HEK293T (cell line): Measurements from ENCODE around the gene GUCD1.

ENCODE experiments used
- ARNT ChIP-seq: fragments of 450-650 bp; IDR thresholded peaks from 2 replicates; pipeline ENCODE4 v1.6.1; 2017; ENCODE audit warnings: mild to moderate bottlenecking
- CTBP1 ChIP-seq: fragments of 450-650 bp; IDR thresholded peaks from 2 replicates; pipeline ENCODE4 v1.6.1; 2016; ENCODE audit warnings: borderline replicate concordance
- SP1 ChIP-seq: fragments of 450-650 bp; IDR thresholded peaks from 2 replicates; pipeline ENCODE4 v1.6.1; 2017
- ZNF384 ChIP-seq: fragments of 450-650 bp; IDR thresholded peaks from 2 replicates; pipeline ENCODE4 v1.6.1; 2016

DNA sequence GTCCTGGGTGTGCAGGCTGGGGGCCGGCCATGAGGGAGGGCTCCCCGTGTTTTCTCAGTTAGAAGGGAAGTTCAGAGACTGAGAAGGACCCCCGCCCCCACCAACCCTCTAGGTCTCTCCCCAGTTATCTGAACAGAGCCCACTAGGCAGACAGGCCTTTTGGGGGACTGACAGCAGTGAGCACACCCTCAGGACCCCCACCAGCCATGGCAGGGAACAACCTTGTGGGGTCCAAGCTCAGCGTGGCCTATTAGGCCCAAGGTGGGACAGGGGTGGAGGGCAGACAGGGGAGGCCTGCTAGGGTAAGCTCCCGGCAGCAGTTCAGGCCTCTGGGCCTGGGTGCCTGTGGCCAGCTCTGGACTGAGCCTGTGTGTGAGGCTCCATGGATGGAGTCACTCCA lies 32.3 kb upstream of the GUCD1 start:
- no peak for TF ChIP-seq ARNT
- TF ChIP-seq SP1 = no peak
- no peak for TF ChIP-seq ZNF384
- TF ChIP-seq CTBP1 = no peak
